RWPE2 (cell line): ENCODE measurements around the gene MYO1D.

Source experiments
- ATAC-seq: fragments of 200-7000 bp; cut with Tn5 transposase; 3 replicates; pipeline ENCODE4 v1.9.1; 2021; ENCODE audit warnings: low read depth
- DNase-seq: peaks from one replicate; pipeline ENCODE4 v3.0.0-alpha.2; 2020; ENCODE audit warnings: low spot score
- H3K27ac ChIP-seq: fragments of 450-650 bp; 2 replicates; pipeline ENCODE4 v1.5.1; 2017; ENCODE audit warnings: mild to moderate bottlenecking; ENCODE audit not compliant: poor library complexity, severe bottlenecking
- H3K27me3 ChIP-seq: fragments of 250-450 bp; sonication (Bioruptor Pico); 2 replicates; pipeline ENCODE4 v1.5.1; 2021; ENCODE audit warnings: mild to moderate bottlenecking, moderate library complexity; ENCODE audit not compliant: insufficient read depth, poor library complexity, severe bottlenecking
- H3K36me3 ChIP-seq: fragments of 250-450 bp; sonication (Bioruptor Pico); 2 replicates; pipeline ENCODE4 v1.5.1; 2020; ENCODE audit warnings: low read depth, mild to moderate bottlenecking, moderate library complexity
- H3K4me1 ChIP-seq: fragments of 250-450 bp; sonication (Bioruptor Pico); 2 replicates; pipeline ENCODE4 v1.5.1; 2021; ENCODE audit warnings: mild to moderate bottlenecking, moderate library complexity; ENCODE audit not compliant: insufficient read depth, poor library complexity, severe bottlenecking
- H3K4me3 ChIP-seq: fragments of 250-450 bp; sonication (Bioruptor Pico); 2 replicates; pipeline ENCODE4 v1.5.1; 2021; ENCODE audit warnings: mild to moderate bottlenecking, moderate library complexity; ENCODE audit not compliant: severe bottlenecking
- H3K9me3 ChIP-seq: fragments of 250-450 bp; sonication (Bioruptor Pico); 2 replicates; pipeline ENCODE4 v1.5.1; 2021; ENCODE audit warnings: mild to moderate bottlenecking, moderate library complexity; ENCODE audit not compliant: severe bottlenecking
- CTCF ChIP-seq: fragments of 450-650 bp; IDR thresholded peaks from one replicate; pipeline ENCODE4 v1.5.1; 2017; ENCODE audit warnings: mild to moderate bottlenecking, moderate library complexity; ENCODE audit not compliant: poor library complexity, severe bottlenecking

MYO1D gene

GRCh38 chr17:32628271-32629044 is 248.5 kb downstream of the MYO1D start:
- Histone ChIP-seq H3K9me3 (no peaks in the 10 kb centered on the region), H3K27me3 (no peaks in the 10 kb centered on the region), H3K4me1 (no peaks in the 10 kb centered on the region), H3K4me3 (no peak overlapping the region), H3K27ac (no peak overlapping the region), H3K36me3 (no peaks in the 10 kb centered on the region)
- ATAC-seq (no peak), DNase-seq (no peak)
- TF ChIP-seq CTCF = no peak

- Histone ChIP-seq H3K36me3 (no peaks in the 10 kb centered on the region), H3K27ac (no peak overlapping the region), H3K9me3 (no peaks in the 10 kb centered on the region), H3K27me3 (no peaks in the 10 kb centered on the region), H3K4me3 (no peak overlapping the region), H3K4me1 (no peaks in the 10 kb centered on the region)
- ATAC-seq (no peak), DNase-seq (no peak)
- TF ChIP-seq CTCF = no peak
Observed at GRCh38 chr17:32627239-32627996, 249.5 kb downstream of the MYO1D start.

GRCh38 chr17:32626379-32626791 is 250.5 kb downstream of the MYO1D start:
- no peak for ATAC-seq
- TF ChIP-seq CTCF = no peak
- peaks cover 10% of the 10 kb centered on the region for H3K4me1 ChIP-seq
- H3K27ac ChIP-seq = no peak overlapping the region
- no peaks in the 10 kb centered on the region for H3K27me3 ChIP-seq
- DNase-seq = no peak
- H3K4me3 ChIP-seq = no peak overlapping the region
- no peaks in the 10 kb centered on the region for H3K36me3 ChIP-seq
- H3K9me3 ChIP-seq = no peaks in the 10 kb centered on the region

- DNase-seq = no peak
- H3K4me1 ChIP-seq = peaks cover 12% of the 10 kb centered on the region
- TF ChIP-seq CTCF = no peak
- no peaks in the 10 kb centered on the region for H3K27me3 ChIP-seq
- no peak for ATAC-seq
- no peaks in the 10 kb centered on the region for H3K36me3 ChIP-seq
- no peak overlapping the region for H3K27ac ChIP-seq
- no peak overlapping the region for H3K4me3 ChIP-seq
- H3K9me3 ChIP-seq = no peaks in the 10 kb centered on the region
Observed at GRCh38 chr17:32625971-32626370, 251.0 kb downstream of the MYO1D start.
